ENCODE measurements around the gene ANTXRL. TPM values are rescaled to one million over a fixed set of nuclear protein-coding genes. Genes with fewer than 3 reads are reported as not detected.
"Not testable (repeated sequence)": the region's sequence is repeated elsewhere in the genome, so short reads cannot be mapped to it uniquely, and the experiment has no call there.

Gene ANTXRL
- polyA plus RNA-seq, 1 of the 3 experiments (the other 2 are of a cell fraction) = not detected

- TF ChIP-seq ZBTB33 (IDR thresholded peaks at IDR 0.05; ENCODE audit: borderline replicate concordance, low read depth) (no peak), TEAD4 (IDR thresholded peaks at IDR 0.05; ENCODE audit: borderline replicate concordance, insufficient read depth) (no peak), RCOR1 (IDR thresholded peaks at IDR 0.05; ENCODE audit: low read length) (no peak), SIN3A (IDR thresholded peaks at IDR 0.05; ENCODE audit: borderline replicate concordance, low read depth, low read length) (no peak), GATA2 (CRISPR knock-in tag; IDR thresholded peaks at IDR 0.05) (no peak), MAX (IDR thresholded peaks at IDR 0.05; ENCODE audit: low read depth) (no peak)
- TF ChIP-seq, protein P1, sequence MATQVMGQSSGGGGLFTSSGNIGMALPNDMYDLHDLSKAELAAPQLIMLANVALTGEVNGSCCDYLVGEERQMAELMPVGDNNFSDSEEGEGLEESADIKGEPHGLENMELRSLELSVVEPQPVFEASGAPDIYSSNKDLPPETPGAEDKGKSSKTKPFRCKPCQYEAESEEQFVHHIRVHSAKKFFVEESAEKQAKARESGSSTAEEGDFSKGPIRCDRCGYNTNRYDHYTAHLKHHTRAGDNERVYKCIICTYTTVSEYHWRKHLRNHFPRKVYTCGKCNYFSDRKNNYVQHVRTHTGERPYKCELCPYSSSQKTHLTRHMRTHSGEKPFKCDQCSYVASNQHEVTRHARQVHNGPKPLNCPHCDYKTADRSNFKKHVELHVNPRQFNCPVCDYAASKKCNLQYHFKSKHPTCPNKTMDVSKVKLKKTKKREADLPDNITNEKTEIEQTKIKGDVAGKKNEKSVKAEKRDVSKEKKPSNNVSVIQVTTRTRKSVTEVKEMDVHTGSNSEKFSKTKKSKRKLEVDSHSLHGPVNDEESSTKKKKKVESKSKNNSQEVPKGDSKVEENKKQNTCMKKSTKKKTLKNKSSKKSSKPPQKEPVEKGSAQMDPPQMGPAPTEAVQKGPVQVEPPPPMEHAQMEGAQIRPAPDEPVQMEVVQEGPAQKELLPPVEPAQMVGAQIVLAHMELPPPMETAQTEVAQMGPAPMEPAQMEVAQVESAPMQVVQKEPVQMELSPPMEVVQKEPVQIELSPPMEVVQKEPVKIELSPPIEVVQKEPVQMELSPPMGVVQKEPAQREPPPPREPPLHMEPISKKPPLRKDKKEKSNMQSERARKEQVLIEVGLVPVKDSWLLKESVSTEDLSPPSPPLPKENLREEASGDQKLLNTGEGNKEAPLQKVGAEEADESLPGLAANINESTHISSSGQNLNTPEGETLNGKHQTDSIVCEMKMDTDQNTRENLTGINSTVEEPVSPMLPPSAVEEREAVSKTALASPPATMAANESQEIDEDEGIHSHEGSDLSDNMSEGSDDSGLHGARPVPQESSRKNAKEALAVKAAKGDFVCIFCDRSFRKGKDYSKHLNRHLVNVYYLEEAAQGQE (IDR thresholded peaks at IDR 0.05; ENCODE audit: low read depth, low read length) = no peak
Observed at GRCh38 chr10:46264737-46265368, 21.9 kb upstream of the ANTXRL start (continued).

- CTCF ChIA-PET = interaction anchor here (0.9 to 3.3 kb wide), 3 partner anchors 11 to 45 kb away, joined by 3 to 19 read pairs (median 4); no protein-coding TSS in a partner anchor
- H3K36me3 ChIP-seq (replicated peaks in 1 of 2; ENCODE audit: control insufficient read depth in 1 of 2, insufficient read depth in 2 of 2, low read length in 1 of 2); H3F3A ChIP-seq (replicated peaks; ENCODE audit: insufficient read depth); H4K20me1 ChIP-seq (ENCODE audit: insufficient read depth); H3K27me3 ChIP-seq (ENCODE audit: insufficient read depth); H3K4me1 ChIP-seq (ENCODE audit: control insufficient read depth in 1 of 2, insufficient read depth in 2 of 2, low read depth in 1 of 2, low read length in 1 of 2); H3K9ac ChIP-seq; H3K4me2 ChIP-seq; H3K9me3 ChIP-seq; H3K4me3 ChIP-seq (ENCODE audit: low read depth in 2 of 2, low read length in 1 of 2); H2AFZ ChIP-seq (ENCODE audit: low read depth); DNase-seq; H3K79me2 ChIP-seq (ENCODE audit: insufficient read depth); H3K27ac ChIP-seq (ENCODE audit: low read depth in 2 of 2, low read length in 1 of 2); H3K9me2 ChIP-seq: not testable (repeated sequence)
- 63% methylated on average over 3 of the region's 6 CpGs for WGBS (ENCODE audit: low lambda C conversion rate)
- POLR2A ChIA-PET = interaction anchor here (0.8 kb wide), 1 partner anchor 18 kb away, joined by 4 read pairs; no protein-coding TSS in a partner anchor
Observed at GRCh38 chr10:46265566-46266305, 21.1 kb upstream of the ANTXRL start.
